Smooth muscle cell (in vitro differentiated cells): ENCODE results near the gene CCBE1. TPM values are rescaled to one million over a fixed set of nuclear protein-coding genes. Genes with fewer than 3 reads are reported as not detected.

ENCODE experiments used
- DNase-seq: peaks from one replicate; lab custom pipeline; 2025; ENCODE audit not compliant: unreplicated experiment; lab: John Stamatoyannopoulos, UW
- H2AFZ ChIP-seq: fragments of 200-600 bp; sonication (generic); 2 replicates; pipeline ENCODE4 v1.6.0; 2016; ENCODE audit warnings: antibody characterized with exemption, low read depth, mild to moderate bottlenecking
- H3F3A ChIP-seq: fragments of 200-600 bp; sonication (generic); 2 replicates; pipeline ENCODE4 v1.6.0; 2017; ENCODE audit warnings: antibody characterized with exemption, low read depth
- H3K27ac ChIP-seq: fragments of 200-600 bp; sonication (generic); 2 replicates; pipeline ENCODE4 v1.5.1; 2016; ENCODE audit warnings: low read depth, mild to moderate bottlenecking
- H3K27me3 ChIP-seq: fragments of 200-600 bp; sonication (generic); 2 replicates; pipeline ENCODE4 v1.6.1; 2016; ENCODE audit warnings: low read depth, mild to moderate bottlenecking
- H3K36me3 ChIP-seq: fragments of 200-600 bp; sonication (generic); 2 replicates; pipeline ENCODE4 v1.5.1; 2016; ENCODE audit warnings: low read depth
- H3K4me1 ChIP-seq: fragments of 200-600 bp; sonication (generic); 2 replicates; pipeline ENCODE4 v1.5.1; 2016; ENCODE audit warnings: low read depth
- H3K4me2 ChIP-seq: fragments of 200-600 bp; sonication (generic); 2 replicates; pipeline ENCODE4 v1.6.0; 2016; ENCODE audit warnings: mild to moderate bottlenecking
- H3K4me3 ChIP-seq: fragments of 200-600 bp; sonication (generic); 2 replicates; pipeline ENCODE4 v1.5.1; 2016; ENCODE audit warnings: mild to moderate bottlenecking
- H3K79me2 ChIP-seq: fragments of 200-600 bp; sonication (generic); 2 replicates; pipeline ENCODE4 v1.6.0; 2016; ENCODE audit warnings: low read depth, mild to moderate bottlenecking
- H3K9ac ChIP-seq: fragments of 200-600 bp; sonication (generic); 2 replicates; pipeline ENCODE4 v1.6.0; 2016; ENCODE audit warnings: low read depth
- H3K9me3 ChIP-seq: fragments of 200-600 bp; sonication (generic); replicated peaks from 2 replicates; pipeline ENCODE4 v1.5.1; 2016; ENCODE audit warnings: low read depth
- H4K20me1 ChIP-seq: fragments of 200-600 bp; sonication (generic); 2 replicates; pipeline ENCODE4 v1.6.0; 2016; ENCODE audit warnings: low read depth
- CTCF ChIP-seq: fragments of 200-600 bp; sonication (generic); IDR thresholded peaks from 2 replicates; pipeline ENCODE4 v1.5.1; 2017; ENCODE audit warnings: borderline replicate concordance, mild to moderate bottlenecking, antibody characterized with exemption; ENCODE audit not compliant: insufficient read depth, poor library complexity, severe bottlenecking
- WGBS: methylation state at CpG from one replicate; pipeline ENCODE4 v1.1.7; 2016; ENCODE audit warnings: low lambda C conversion rate; 5-methylcytosine and 5-hydroxymethylcytosine counted together
- polyA plus RNA-seq: library from polyadenylated mRNA; unstranded; fragments of >200 nt; fragmentation: Nextera tagmentation; extraction: Ambion mirVana; gene quantifications from 2 replicates; pipeline ENCODE4 v1.2.1, GENCODE V29; 2016
- total RNA-seq: library from RNA; depleted of rRNA; stranded (reverse); fragments of >200 nt; gene quantifications from 2 replicates; pipeline ENCODE4 v1.2.3, GENCODE V29; 2014

The CCBE1 gene
- total and polyA plus RNA-seq, 2 experiments from 2014 or later: 3.1 TPM; not detected in 1

- Histone ChIP-seq H3F3A (no peaks in the 10 kb centered on the region), H3K4me3 (no peak overlapping the region), H2AFZ (no peak overlapping the region), H3K36me3 (no peaks in the 10 kb centered on the region), H4K20me1 (no peaks in the 10 kb centered on the region), H3K27me3 (peaks cover 60% of the 10 kb centered on the region), H3K27ac (no peak overlapping the region), H3K9me3 (no peaks in the 10 kb centered on the region), H3K79me2 (no peaks in the 10 kb centered on the region), H3K4me1 (no peaks in the 10 kb centered on the region), H3K4me2 (no peak overlapping the region), H3K9ac (no peak overlapping the region)
- no peak for TF ChIP-seq CTCF
- 81% methylated on average over 14 of the region's 14 CpGs for WGBS
- no peak for DNase-seq
Observed at GRCh38 chr18:59659508-59660170, 37.6 kb downstream of the CCBE1 start.

- Histone ChIP-seq H3K4me2 (no peak overlapping the region), H2AFZ (no peak overlapping the region), H3F3A (no peaks in the 10 kb centered on the region), H3K27ac (no peak overlapping the region), H3K4me1 (no peaks in the 10 kb centered on the region), H3K9me3 (no peaks in the 10 kb centered on the region), H3K27me3 (peaks cover 56% of the 10 kb centered on the region), H3K36me3 (no peaks in the 10 kb centered on the region), H3K9ac (no peak overlapping the region), H3K79me2 (no peaks in the 10 kb centered on the region), H3K4me3 (no peak overlapping the region), H4K20me1 (no peaks in the 10 kb centered on the region)
- 88% methylated on average over 7 of the region's 7 CpGs for WGBS
- no peak for TF ChIP-seq CTCF
- no peak for DNase-seq
Observed at GRCh38 chr18:59658941-59659340, 38.3 kb downstream of the CCBE1 start.

- Histone ChIP-seq H3K4me1 (no peaks in the 10 kb centered on the region), H3K27ac (no peak overlapping the region), H3K9me3 (no peaks in the 10 kb centered on the region), H2AFZ (no peak overlapping the region), H3K4me3 (no peak overlapping the region), H3K9ac (no peak overlapping the region), H3K4me2 (no peak overlapping the region), H3K36me3 (no peaks in the 10 kb centered on the region), H3K27me3 (peaks cover 53% of the 10 kb centered on the region), H3K79me2 (no peaks in the 10 kb centered on the region), H3F3A (no peaks in the 10 kb centered on the region), H4K20me1 (no peaks in the 10 kb centered on the region)
- DNase-seq: no peak
- WGBS: 95% methylated on average over 5 of the region's 5 CpGs
- no peak for TF ChIP-seq CTCF
Observed at GRCh38 chr18:59657012-59657411, 40.2 kb downstream of the CCBE1 start.

GRCh38 chr18:59656373-59656887 lies 40.8 kb downstream of the CCBE1 start:
- no peaks in the 10 kb centered on the region for H3K36me3 ChIP-seq
- H3F3A ChIP-seq: no peaks in the 10 kb centered on the region
- H3K4me3 ChIP-seq: no peak overlapping the region
- peaks cover 53% of the 10 kb centered on the region for H3K27me3 ChIP-seq
- H3K9ac ChIP-seq: no peak overlapping the region
- no peak overlapping the region for H3K27ac ChIP-seq
- H2AFZ ChIP-seq: no peak overlapping the region
- 83% methylated on average over 6 of the region's 6 CpGs for WGBS
- no peak for TF ChIP-seq CTCF
- DNase-seq: no peak
- no peaks in the 10 kb centered on the region for H4K20me1 ChIP-seq
- no peaks in the 10 kb centered on the region for H3K9me3 ChIP-seq
- no peaks in the 10 kb centered on the region for H3K4me1 ChIP-seq
- no peaks in the 10 kb centered on the region for H3K79me2 ChIP-seq
- no peak overlapping the region for H3K4me2 ChIP-seq
